Measurements from ENCODE around the gene E2F8. TPM values are rescaled to one million over a fixed set of nuclear protein-coding genes. Genes with fewer than 3 reads are reported as not detected.

Gene E2F8
- total and polyA plus RNA-seq, 2 donors (not counting 1 experiment from before 2014, with no cell fraction given): 0.22 to 0.24 TPM

GRCh38 chr11:19226378-19227195 lies 14.2 kb downstream of the E2F8 start:
- no peak for TF ChIP-seq EZH2 (IDR thresholded peaks at IDR 0.05; ENCODE audit: borderline replicate concordance, insufficient read depth, low read depth, low read length, poor library complexity, severe bottlenecking)
- TF ChIP-seq CTCF (IDR thresholded peaks at IDR 0.05): no peak
- CTCF ChIA-PET: no interaction called here
- intact Hi-C loops (cut with micrococcal nuclease): no loop called here
- Histone ChIP-seq H3K27ac (ENCODE audit: low read length in 2 of 2) (no peak overlapping the region), H3K4me3 (ENCODE audit: control extremely low read depth in 1 of 5, extremely low read depth in 1 of 5, insufficient read depth in 1 of 5, low read depth in 2 of 5, low read length in 4 of 5) (no peak overlapping the region), H3K4me2 (replicated peaks; ENCODE audit: low read depth, low read length, poor library complexity, severe bottlenecking) (no peak overlapping the region), H3K79me2 (ENCODE audit: control insufficient read depth, insufficient read depth, low read length) (no peaks in the 10 kb centered on the region), H3K4me1 (ENCODE audit: control insufficient read depth in 2 of 2, insufficient read depth in 2 of 2, low read length in 2 of 2) (no peaks in the 10 kb centered on the region), H4K20me1 (ENCODE audit: control insufficient read depth, insufficient read depth, low read length, poor library complexity, severe bottlenecking) (no peaks in the 10 kb centered on the region), H3K9ac (ENCODE audit: low read length) (no peak overlapping the region), H3K27me3 (replicated peaks in 1 of 4; ENCODE audit: control extremely low read depth in 1 of 4, control insufficient read depth in 3 of 4, insufficient read depth in 4 of 4, low read length in 3 of 4) (no peaks in the 10 kb centered on the region), H3K9me3 (ENCODE audit: control extremely low read depth in 1 of 3, control insufficient read depth in 2 of 3, insufficient read depth in 1 of 3, low read length in 2 of 3) (peaks cover 0 to 4% (median 0%) of the 10 kb centered on the region in 3 donors), H3K36me3 (replicated peaks in 1 of 2; ENCODE audit: control extremely low read depth in 1 of 2, control insufficient read depth in 1 of 2, extremely low read depth in 1 of 2, insufficient read depth in 2 of 2, low read length in 1 of 2) (no peaks in the 10 kb centered on the region), H2AFZ (ENCODE audit: insufficient read depth, low read depth, low read length, poor library complexity, severe bottlenecking) (no peak overlapping the region)
- Mint-ChIP-seq H3K4me1 (no peaks in the 10 kb centered on the region), H3K27me3 (no peaks in the 10 kb centered on the region), H3K9me3 (ENCODE audit: insufficient read depth) (no peaks in the 10 kb centered on the region), H3K27ac (no peak overlapping the region), H3K4me3 (no peak overlapping the region)
- POLR2A ChIA-PET: no interaction called here
- ATAC-seq (ENCODE audit: low read depth) (no peak), DNase-seq (no peak)
- WGBS (ENCODE audit: insufficient coverage): 100% methylated on average over 1 of the region's 6 CpGs

- 100% methylated on average over 1 of the region's 3 CpGs for WGBS (ENCODE audit: insufficient coverage)
- Histone ChIP-seq H4K20me1 (ENCODE audit: control insufficient read depth, insufficient read depth, low read length, poor library complexity, severe bottlenecking) (no peaks in the 10 kb centered on the region), H3K4me3 (ENCODE audit: control extremely low read depth in 1 of 5, extremely low read depth in 1 of 5, insufficient read depth in 1 of 5, low read depth in 2 of 5, low read length in 4 of 5) (no peak overlapping the region), H3K79me2 (ENCODE audit: control insufficient read depth, insufficient read depth, low read length) (no peaks in the 10 kb centered on the region), H3K9ac (ENCODE audit: low read length) (no peak overlapping the region), H3K27ac (ENCODE audit: low read length in 2 of 2) (no peak overlapping the region), H3K27me3 (replicated peaks in 1 of 4; ENCODE audit: control extremely low read depth in 1 of 4, control insufficient read depth in 3 of 4, insufficient read depth in 4 of 4, low read length in 3 of 4) (no peaks in the 10 kb centered on the region), H3K4me1 (ENCODE audit: control insufficient read depth in 2 of 2, insufficient read depth in 2 of 2, low read length in 2 of 2) (no peaks in the 10 kb centered on the region), H2AFZ (ENCODE audit: insufficient read depth, low read depth, low read length, poor library complexity, severe bottlenecking) (no peak overlapping the region), H3K9me3 (ENCODE audit: control extremely low read depth in 1 of 3, control insufficient read depth in 2 of 3, insufficient read depth in 1 of 3, low read length in 2 of 3) (peaks cover 0 to 4% (median 0%) of the 10 kb centered on the region in 3 donors), H3K4me2 (replicated peaks; ENCODE audit: low read depth, low read length, poor library complexity, severe bottlenecking) (no peak overlapping the region), H3K36me3 (replicated peaks in 1 of 2; ENCODE audit: control extremely low read depth in 1 of 2, control insufficient read depth in 1 of 2, extremely low read depth in 1 of 2, insufficient read depth in 2 of 2, low read length in 1 of 2) (no peaks in the 10 kb centered on the region)
- H3K27me3 Mint-ChIP-seq: no peaks in the 10 kb centered on the region
- H3K9me3 Mint-ChIP-seq (ENCODE audit: insufficient read depth): no peaks in the 10 kb centered on the region
- no peak overlapping the region for H3K27ac Mint-ChIP-seq
- POLR2A ChIA-PET: no interaction called here
- no peak for ATAC-seq (ENCODE audit: low read depth)
- TF ChIP-seq EZH2 (IDR thresholded peaks at IDR 0.05; ENCODE audit: borderline replicate concordance, insufficient read depth, low read depth, low read length, poor library complexity, severe bottlenecking) (no peak), CTCF (IDR thresholded peaks at IDR 0.05) (no peak)
- no peak for DNase-seq
- CTCF ChIA-PET: no interaction called here
- no peak overlapping the region for H3K4me3 Mint-ChIP-seq
- intact Hi-C loops (cut with micrococcal nuclease): no loop called here
- no peaks in the 10 kb centered on the region for H3K4me1 Mint-ChIP-seq
Observed at GRCh38 chr11:19225581-19225980, 15.2 kb downstream of the E2F8 start.

Data from B cell (primary cell).